Body of pancreas (tissue), 4 donors: Measurements from ENCODE around the gene INTS12. TPM values are rescaled to one million over a fixed set of nuclear protein-coding genes. Genes with fewer than 3 reads are reported as not detected.
"Not testable (repeated sequence)": the region's sequence is repeated elsewhere in the genome, so short reads cannot be mapped to it uniquely, and the experiment has no call there.

Source experiments
- ATAC-seq: fragments of 150-250 bp; one replicate; pipeline ENCODE4 v1.9.1; 2016
- DNase-seq, 4 donors: peaks; one replicate each; pipeline ENCODE4 v3.0.0-alpha.2; 2019
- H3K27ac ChIP-seq, 4 donors: fragments of 200-600 bp; sonication (generic); 1 replicate in 3 of 4; 2 replicates in 1 of 4; pipeline versions ENCODE4 v1.5.1 to v1.6.1; 2016 to 2019; ENCODE audit warnings: mild to moderate bottlenecking in 1 of 4, mixed read lengths in 1 of 4, moderate library complexity in 1 of 4
- H3K27me3 ChIP-seq, 2 donors: fragments of 200-600 bp; sonication (generic); one replicate each; pipeline ENCODE4 v1.6.0; 2016; ENCODE audit warnings: mild to moderate bottlenecking in 1 of 2
- H3K36me3 ChIP-seq, 2 donors: fragments of 200-600 bp; sonication (generic); replicated peaks in 1 of 2; 2 replicates each; pipeline ENCODE4 v1.5.1; 2016; ENCODE audit warnings: low read depth in 2 of 2; ENCODE audit not compliant: insufficient read depth in 1 of 2
- H3K4me1 ChIP-seq: fragments of 200-600 bp; sonication (generic); one replicate; pipeline ENCODE4 v1.6.0; 2016
- H3K4me3 ChIP-seq, 2 donors: fragments of 200-600 bp; sonication (generic); 1 replicate in 1 of 2; 2 replicates in 1 of 2; pipeline ENCODE4 v1.5.1; 2016 to 2019
- H3K9me3 ChIP-seq, 3 donors: fragments of 200-600 bp; sonication (generic); 1 replicate in 2 of 3; 2 replicates in 1 of 3; pipeline ENCODE4 v1.5.1; 2016
- POLR2A ChIP-seq, 3 donors: fragments of 450-650 bp; IDR thresholded peaks; one replicate each; pipeline ENCODE4 v1.6.1; 2016; ENCODE audit warnings: antibody characterized with exemption in 3 of 3, mild to moderate bottlenecking in 2 of 3
- WGBS, 2 donors: methylation state at CpG; one replicate each; pipeline ENCODE4 v1.1.5; 2017; 5-methylcytosine and 5-hydroxymethylcytosine counted together
- intact Hi-C: fragments of 100-400 bp; cut with DNase I; formaldehyde crosslinking; loops from one replicate; pipeline ENCODE4 v1.15.1; 2023
- total RNA-seq, 2 donors: library from RNA; depleted of rRNA; stranded (reverse); fragments of >200 nt; gene quantifications; one replicate each; pipeline ENCODE4 v1.1.0, GENCODE V29; 2016
- TF ChIP-seq, protein P1 (sequence below), 7 experiments: fragments of 450-650 bp in 4 of 7; fragments of 200-600 bp in 3 of 7; sonication (generic) in 3 of 7; IDR thresholded peaks; one replicate each; pipeline ENCODE4 v1.5.1; 2016 to 2019; ENCODE audit warnings: antibody characterized with exemption in 7 of 7

The INTS12 gene
- total RNA-seq, 2 donors from 2014 or later, result 9.3 to 10.2 TPM

DNA sequence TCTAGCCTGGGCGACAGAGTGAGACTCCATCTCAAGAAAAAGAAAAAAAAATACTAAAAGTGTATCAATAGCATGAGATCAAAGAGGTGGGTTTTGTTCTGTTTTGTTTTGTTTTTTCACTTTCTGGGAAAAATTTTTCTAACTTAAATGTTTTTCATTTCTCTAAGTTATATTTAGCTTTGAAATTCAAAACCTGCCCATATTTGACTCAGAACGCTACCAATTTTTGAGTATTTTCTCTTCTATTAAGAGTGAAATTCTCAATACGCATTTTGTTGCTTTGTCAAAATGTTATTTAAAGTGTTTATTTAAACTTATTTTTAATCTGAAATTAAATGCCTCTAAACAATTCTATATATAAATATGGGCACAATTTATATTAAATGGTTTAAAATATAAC, 39.7 kb upstream of the INTS12 start:
- Histone ChIP-seq H3K27ac (no peak overlapping the region), H3K4me3 (no peak overlapping the region), H3K36me3 (no peaks in the 10 kb centered on the region), H3K27me3 (no peaks in the 10 kb centered on the region), H3K9me3 (no peaks in the 10 kb centered on the region), H3K4me1 (no peaks in the 10 kb centered on the region)
- DNase-seq, result no peak
- intact Hi-C loops, result no loop called here
- no peak for ATAC-seq
- TF ChIP-seq, protein P1, sequence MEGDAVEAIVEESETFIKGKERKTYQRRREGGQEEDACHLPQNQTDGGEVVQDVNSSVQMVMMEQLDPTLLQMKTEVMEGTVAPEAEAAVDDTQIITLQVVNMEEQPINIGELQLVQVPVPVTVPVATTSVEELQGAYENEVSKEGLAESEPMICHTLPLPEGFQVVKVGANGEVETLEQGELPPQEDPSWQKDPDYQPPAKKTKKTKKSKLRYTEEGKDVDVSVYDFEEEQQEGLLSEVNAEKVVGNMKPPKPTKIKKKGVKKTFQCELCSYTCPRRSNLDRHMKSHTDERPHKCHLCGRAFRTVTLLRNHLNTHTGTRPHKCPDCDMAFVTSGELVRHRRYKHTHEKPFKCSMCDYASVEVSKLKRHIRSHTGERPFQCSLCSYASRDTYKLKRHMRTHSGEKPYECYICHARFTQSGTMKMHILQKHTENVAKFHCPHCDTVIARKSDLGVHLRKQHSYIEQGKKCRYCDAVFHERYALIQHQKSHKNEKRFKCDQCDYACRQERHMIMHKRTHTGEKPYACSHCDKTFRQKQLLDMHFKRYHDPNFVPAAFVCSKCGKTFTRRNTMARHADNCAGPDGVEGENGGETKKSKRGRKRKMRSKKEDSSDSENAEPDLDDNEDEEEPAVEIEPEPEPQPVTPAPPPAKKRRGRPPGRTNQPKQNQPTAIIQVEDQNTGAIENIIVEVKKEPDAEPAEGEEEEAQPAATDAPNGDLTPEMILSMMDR (IDR thresholded peaks at IDR 0.05), result no peak
- TF ChIP-seq POLR2A (IDR thresholded peaks at IDR 0.05), result no peak
- WGBS, 2 donors, result 95 to 96% methylated on average over 3 of the region's 3 CpGs

DNA sequence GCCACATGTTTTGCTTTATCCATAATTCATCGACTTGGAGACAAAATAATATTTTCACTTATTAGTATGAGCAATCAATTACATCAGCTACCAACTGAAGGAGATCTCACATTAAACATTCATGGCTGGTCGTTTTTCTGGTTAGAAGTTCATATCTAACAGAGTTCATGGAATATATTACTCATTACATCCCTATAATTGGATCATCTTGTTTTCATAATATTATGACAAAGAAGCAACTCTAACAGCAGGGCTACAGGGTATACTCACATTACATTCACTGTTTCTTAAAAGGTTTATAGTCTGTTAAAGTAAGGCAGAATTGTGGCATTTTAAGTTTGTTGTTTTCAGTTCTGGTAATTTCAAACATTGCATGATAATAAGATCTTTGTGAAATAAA, 33.1 kb upstream of the INTS12 start:
- Histone ChIP-seq H3K27me3 (no peaks in the 10 kb centered on the region), H3K4me3 (no peak overlapping the region), H3K36me3 (no peaks in the 10 kb centered on the region), H3K9me3 (peaks cover 0 to 8% (median 0%) of the 10 kb centered on the region in 3 donors), H3K27ac (no peak overlapping the region), H3K4me1 (no peaks in the 10 kb centered on the region)
- TF ChIP-seq, protein P1 (IDR thresholded peaks at IDR 0.05), result no peak
- no peak for TF ChIP-seq POLR2A (IDR thresholded peaks at IDR 0.05)
- no peak for ATAC-seq
- DNase-seq, result no peak
- WGBS, 2 donors, result 63% methylated on average over 2 of the region's 2 CpGs
- intact Hi-C loops, result no loop called here

DNA sequence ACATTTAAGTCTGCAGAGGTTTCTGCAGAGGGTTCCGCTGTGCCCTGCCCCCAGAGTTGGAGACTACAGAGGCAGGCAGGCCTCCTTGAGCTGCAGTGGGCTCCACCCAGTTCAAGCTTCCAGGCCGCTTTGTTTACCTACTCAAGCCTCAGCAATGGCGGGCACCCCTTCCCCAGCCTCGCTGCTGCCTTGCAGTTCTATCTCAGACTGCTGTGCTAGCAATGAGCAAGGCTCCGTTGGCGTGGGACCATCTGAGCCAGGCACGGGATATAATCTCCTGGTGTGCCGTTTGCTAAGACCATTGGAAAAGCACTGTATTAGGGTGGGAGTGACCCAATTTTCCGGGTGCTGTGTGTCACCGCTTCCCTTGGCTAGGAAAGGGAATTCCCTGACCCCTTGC, 26.7 kb upstream of the INTS12 start:
- intact Hi-C loops, H3K4me3 ChIP-seq, DNase-seq, H3K27me3 ChIP-seq, H3K4me1 ChIP-seq, ATAC-seq, H3K27ac ChIP-seq, H3K9me3 ChIP-seq, H3K36me3 ChIP-seq: not testable (repeated sequence)
- 93 to 95% methylated on average over 4 to 10 of the region's 10 CpGs for WGBS, 2 donors

DNA sequence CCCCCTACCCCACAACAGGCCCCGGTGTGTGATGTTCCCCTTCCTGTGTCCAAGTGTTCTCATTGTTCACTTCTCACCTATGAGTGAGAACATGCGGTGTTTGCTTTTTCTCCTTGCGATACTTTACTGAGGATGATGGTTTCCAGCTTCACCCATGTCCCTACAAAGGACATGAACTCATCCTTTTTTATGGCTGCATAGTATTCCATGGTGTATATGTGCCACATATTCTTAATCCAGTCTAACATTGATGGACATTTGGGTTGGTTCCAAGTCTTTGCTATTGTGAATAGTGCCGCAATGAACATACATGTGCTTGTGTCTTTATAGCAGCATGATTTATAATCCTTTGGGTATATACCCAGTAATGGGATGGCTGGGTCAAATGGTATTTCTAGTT, 21.4 kb upstream of the INTS12 start:
- not testable (repeated sequence) for H3K27ac ChIP-seq

DNA sequence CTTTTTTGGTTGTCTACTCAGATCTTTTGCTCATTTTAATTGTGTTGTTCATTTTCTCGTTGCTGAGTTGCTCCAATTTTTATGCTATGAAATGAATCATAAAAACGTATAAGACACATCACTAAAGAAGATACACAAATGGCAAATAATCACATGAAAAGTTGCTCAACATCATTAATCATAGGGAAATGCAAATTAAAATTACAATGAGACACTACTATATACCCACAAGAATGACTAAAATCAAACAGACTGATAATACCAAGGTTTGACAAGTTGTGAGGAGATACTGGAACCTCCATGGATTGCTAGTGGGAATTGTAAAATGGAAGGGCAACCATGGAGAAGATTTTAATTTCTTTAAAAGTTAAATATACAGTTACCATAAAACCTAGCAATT, 17.1 kb upstream of the INTS12 start:
- DNase-seq (no peak), ATAC-seq (no peak)
- Histone ChIP-seq H3K36me3 (no peaks in the 10 kb centered on the region), H3K4me1 (no peaks in the 10 kb centered on the region), H3K9me3 (no peaks in the 10 kb centered on the region), H3K27me3 (no peaks in the 10 kb centered on the region), H3K27ac (no peak overlapping the region), H3K4me3 (no peak overlapping the region)
- intact Hi-C loops, result no loop called here
- TF ChIP-seq, protein P1 (IDR thresholded peaks at IDR 0.05), result no peak
- TF ChIP-seq POLR2A (IDR thresholded peaks at IDR 0.05), result no peak
- WGBS, 2 donors, result 90 to 95% methylated on average over 2 of the region's 2 CpGs

More for the DNA sequence above, 21.4 kb upstream of the INTS12 start:
- H3K4me3 ChIP-seq, ATAC-seq, DNase-seq, H3K36me3 ChIP-seq, H3K9me3 ChIP-seq, intact Hi-C loops, H3K4me1 ChIP-seq, H3K27me3 ChIP-seq: not testable (repeated sequence)
- 93 to 100% methylated on average over 4 of the region's 4 CpGs for WGBS, 2 donors

DNA sequence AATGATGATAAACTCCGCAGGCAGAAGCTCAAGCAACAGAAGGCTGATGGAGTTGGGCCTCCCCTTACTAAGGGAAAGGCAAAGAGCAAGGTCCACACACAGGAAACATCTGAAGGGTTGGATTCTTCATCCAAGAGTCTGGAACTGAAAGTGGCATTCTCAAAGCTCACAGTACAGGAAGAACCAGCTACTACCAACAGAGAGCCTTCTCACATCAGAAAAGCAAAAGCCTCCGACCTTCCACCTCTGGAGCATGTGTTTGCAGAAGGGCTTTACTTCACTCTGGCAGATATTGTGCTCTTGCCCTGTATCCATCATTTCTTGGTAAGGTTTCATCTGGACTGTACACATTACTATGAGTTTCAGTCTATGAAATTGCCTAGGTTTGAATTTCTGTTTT, 10.7 kb upstream of the INTS12 start:
- H3K9me3 ChIP-seq, result no peaks in the 10 kb centered on the region
- TF ChIP-seq POLR2A (IDR thresholded peaks at IDR 0.05), result no peak
- TF ChIP-seq, protein P1 (IDR thresholded peaks at IDR 0.05), result no peak
- no peaks in the 10 kb centered on the region for H3K4me1 ChIP-seq
- H3K27ac ChIP-seq, result no peak overlapping the region
- no peak overlapping the region for H3K4me3 ChIP-seq
- WGBS, 2 donors, result 80 to 86% methylated on average over 2 of the region's 2 CpGs
- DNase-seq (no peak), ATAC-seq (no peak)
- intact Hi-C loops, result loop anchor here (10.0 kb wide), 1 partner anchor 204 kb away; no protein-coding TSS in a partner anchor
- H3K27me3 ChIP-seq, result no peaks in the 10 kb centered on the region
- H3K36me3 ChIP-seq, result no peaks in the 10 kb centered on the region
